Ishikawa (cell line): Measurements from ENCODE around the gene LINGO3.

Source experiments
- CEBPB ChIP-seq: IDR thresholded peaks from 2 replicates; pipeline ENCODE4 v1.6.1; 2012
- EP300 ChIP-seq: IDR thresholded peaks from 2 replicates; pipeline ENCODE4 v1.6.1; 2012; ENCODE audit warnings: borderline replicate concordance
- RAD21 ChIP-seq: IDR thresholded peaks from 2 replicates; pipeline ENCODE4 v1.6.1; 2012; ENCODE audit warnings: low read depth
- TAF1 ChIP-seq: IDR thresholded peaks from 2 replicates; pipeline ENCODE4 v1.6.1; 2012; ENCODE audit warnings: low read depth, mild to moderate bottlenecking
- TEAD4 ChIP-seq: IDR thresholded peaks from 2 replicates; pipeline ENCODE4 v1.6.1; 2012
- TF ChIP-seq, protein P1 (sequence below): IDR thresholded peaks from 2 replicates; pipeline ENCODE4 v1.6.1; 2012
- TF ChIP-seq, protein P2 (sequence below): IDR thresholded peaks from 2 replicates; pipeline ENCODE4 v1.6.1; 2012; ENCODE audit warnings: low read depth, mild to moderate bottlenecking

DNA sequence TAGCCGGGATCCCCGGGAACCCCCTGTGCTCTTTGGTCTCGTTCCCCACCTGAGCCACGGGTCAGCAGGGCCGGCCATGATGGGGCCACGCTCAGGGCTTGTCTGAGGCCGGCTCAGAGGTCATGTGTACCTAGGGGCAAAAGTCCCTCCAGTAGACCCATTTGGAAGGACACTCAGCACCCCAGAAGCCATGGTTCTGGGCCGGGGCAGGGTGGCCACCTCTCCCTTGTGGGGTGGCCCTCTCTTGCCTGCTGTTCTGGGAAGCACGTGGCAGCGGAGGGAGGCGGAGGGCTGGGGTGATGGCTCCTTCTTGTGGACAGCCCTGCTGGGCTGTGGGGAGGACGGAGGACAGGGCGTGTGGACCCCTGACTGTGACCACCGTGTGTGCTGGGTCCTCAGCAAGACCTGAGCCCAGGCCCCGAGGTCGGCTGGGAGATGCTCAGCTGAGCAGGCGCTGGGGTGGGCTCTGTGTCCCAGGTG is 19.6 kb downstream of the LINGO3 start:
- TF ChIP-seq RAD21 (no peak), CEBPB (no peak), EP300 (no peak), TAF1 (no peak), TEAD4 (no peak)
- TF ChIP-seq, protein P1, sequence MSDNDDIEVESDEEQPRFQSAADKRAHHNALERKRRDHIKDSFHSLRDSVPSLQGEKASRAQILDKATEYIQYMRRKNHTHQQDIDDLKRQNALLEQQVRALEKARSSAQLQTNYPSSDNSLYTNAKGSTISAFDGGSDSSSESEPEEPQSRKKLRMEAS: no peak
- TF ChIP-seq, protein P2, sequence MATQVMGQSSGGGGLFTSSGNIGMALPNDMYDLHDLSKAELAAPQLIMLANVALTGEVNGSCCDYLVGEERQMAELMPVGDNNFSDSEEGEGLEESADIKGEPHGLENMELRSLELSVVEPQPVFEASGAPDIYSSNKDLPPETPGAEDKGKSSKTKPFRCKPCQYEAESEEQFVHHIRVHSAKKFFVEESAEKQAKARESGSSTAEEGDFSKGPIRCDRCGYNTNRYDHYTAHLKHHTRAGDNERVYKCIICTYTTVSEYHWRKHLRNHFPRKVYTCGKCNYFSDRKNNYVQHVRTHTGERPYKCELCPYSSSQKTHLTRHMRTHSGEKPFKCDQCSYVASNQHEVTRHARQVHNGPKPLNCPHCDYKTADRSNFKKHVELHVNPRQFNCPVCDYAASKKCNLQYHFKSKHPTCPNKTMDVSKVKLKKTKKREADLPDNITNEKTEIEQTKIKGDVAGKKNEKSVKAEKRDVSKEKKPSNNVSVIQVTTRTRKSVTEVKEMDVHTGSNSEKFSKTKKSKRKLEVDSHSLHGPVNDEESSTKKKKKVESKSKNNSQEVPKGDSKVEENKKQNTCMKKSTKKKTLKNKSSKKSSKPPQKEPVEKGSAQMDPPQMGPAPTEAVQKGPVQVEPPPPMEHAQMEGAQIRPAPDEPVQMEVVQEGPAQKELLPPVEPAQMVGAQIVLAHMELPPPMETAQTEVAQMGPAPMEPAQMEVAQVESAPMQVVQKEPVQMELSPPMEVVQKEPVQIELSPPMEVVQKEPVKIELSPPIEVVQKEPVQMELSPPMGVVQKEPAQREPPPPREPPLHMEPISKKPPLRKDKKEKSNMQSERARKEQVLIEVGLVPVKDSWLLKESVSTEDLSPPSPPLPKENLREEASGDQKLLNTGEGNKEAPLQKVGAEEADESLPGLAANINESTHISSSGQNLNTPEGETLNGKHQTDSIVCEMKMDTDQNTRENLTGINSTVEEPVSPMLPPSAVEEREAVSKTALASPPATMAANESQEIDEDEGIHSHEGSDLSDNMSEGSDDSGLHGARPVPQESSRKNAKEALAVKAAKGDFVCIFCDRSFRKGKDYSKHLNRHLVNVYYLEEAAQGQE: no peak
